ENCODE results near the gene PLA1A. TPM values are rescaled to one million over a fixed set of nuclear protein-coding genes. Genes with fewer than 3 reads are reported as not detected.

The PLA1A gene
- total and polyA plus RNA-seq, 2 of the 4 experiments (the other 2 are of a cell fraction) = not detected

DNA sequence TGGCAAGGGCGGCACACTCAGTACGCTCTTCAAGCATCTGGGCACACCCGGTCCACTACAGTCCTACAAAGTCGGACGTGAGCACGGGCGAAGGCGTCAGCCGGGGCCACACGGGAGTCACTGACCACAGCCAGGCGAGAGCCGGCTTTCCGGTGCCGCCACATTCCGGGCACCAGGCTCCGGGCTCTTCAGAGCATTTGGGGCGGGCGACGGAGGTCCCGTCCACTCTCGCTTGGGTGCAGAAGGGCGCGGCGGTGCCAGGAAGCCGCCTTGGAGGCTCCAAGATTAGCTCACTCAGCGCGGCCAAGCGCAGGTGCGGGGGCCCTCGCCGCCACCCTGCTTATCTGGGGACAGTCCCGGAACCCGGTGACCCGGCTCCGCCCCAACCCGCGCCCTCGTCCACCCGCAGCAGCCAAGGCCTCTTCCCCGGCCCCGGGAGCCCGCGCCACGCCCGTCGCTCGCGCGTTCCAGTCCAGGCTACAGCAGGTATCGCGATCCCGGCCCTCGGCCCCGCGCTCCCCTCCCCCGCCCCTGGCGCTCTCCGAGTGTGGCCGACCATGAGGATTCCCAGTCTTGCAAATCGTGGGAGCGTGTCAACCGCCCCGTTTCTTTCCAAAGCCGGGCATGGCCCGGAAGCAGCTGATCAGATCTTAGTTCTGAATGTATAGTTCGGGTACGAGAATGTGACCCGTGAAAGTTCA lies 18.2 kb upstream of the PLA1A start, which contains the start of gene ADPRH:
ADPRH (plus strand) TSS at position 127 of the 701 bp plus-strand sequence. CDS start 2,678 bp downstream, outside the sequence.
- peak within 1 kb of the TSS; percentile 45; the same call in 1 of the 2 replicates for H3K9ac ChIP-seq (ENCODE audit: low read depth, low read length)
- no peak within 1 kb of the TSS for H3K18ac ChIP-seq (ENCODE audit: low read depth, low read length)
- H3K4me1 ChIP-seq (ENCODE audit: control insufficient read depth, insufficient read depth, low read length) = no peaks in the 10 kb centered on the region
- no peaks in the 10 kb centered on the region; the same call in 1 of the 2 replicates for H3K9me1 ChIP-seq (ENCODE audit: insufficient read depth, low read length)
- in situ Hi-C loops (cut with MboI; ENCODE audit: low sequenced_read_pairs) (loop anchor here (25.0 kb wide), 1 partner anchor 692 kb away; no protein-coding TSS in a partner anchor), intact Hi-C loops (cut with micrococcal nuclease) (no loop called here), dilution Hi-C loops (cut with HindIII; ENCODE audit: low sequenced_read_pairs, unreplicated experiment) (no loop called here)
- TF ChIP-seq RAD21 (IDR thresholded peaks at IDR 0.05; ENCODE audit: low read length) = no peak
- TF ChIP-seq CHD1 (IDR thresholded peaks at IDR 0.05; ENCODE audit: low read depth, low read length) = no peak
- no peak for TF ChIP-seq RCOR1 (IDR thresholded peaks at IDR 0.05; ENCODE audit: insufficient replicate concordance, low read length)
- no peak for TF ChIP-seq CEBPB (IDR thresholded peaks at IDR 0.05; ENCODE audit: low read depth, low read length)
- TF ChIP-seq NFE2L2 (IDR thresholded peaks at IDR 0.05; ENCODE audit: low read depth, low read length) = no peak
- no peak for TF ChIP-seq SMC3 (IDR thresholded peaks at IDR 0.05; ENCODE audit: low read depth, low read length)
- TF ChIP-seq, protein P1, sequence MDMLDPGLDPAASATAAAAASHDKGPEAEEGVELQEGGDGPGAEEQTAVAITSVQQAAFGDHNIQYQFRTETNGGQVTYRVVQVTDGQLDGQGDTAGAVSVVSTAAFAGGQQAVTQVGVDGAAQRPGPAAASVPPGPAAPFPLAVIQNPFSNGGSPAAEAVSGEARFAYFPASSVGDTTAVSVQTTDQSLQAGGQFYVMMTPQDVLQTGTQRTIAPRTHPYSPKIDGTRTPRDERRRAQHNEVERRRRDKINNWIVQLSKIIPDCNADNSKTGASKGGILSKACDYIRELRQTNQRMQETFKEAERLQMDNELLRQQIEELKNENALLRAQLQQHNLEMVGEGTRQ (IDR thresholded peaks at IDR 0.05; ENCODE audit: low read depth, low read length) = no peak
- ChIA-PET POLR2A (ENCODE audit: unreplicated experiment) (no interaction called here), CTCF (no interaction called here)
- no peaks in the 10 kb centered on the region for H3K79me1 ChIP-seq (ENCODE audit: low read depth in 1 of 2, low read length in 2 of 2)
- peak within 1 kb of the TSS; percentile 89 for H2AFZ ChIP-seq (replicated peaks; ENCODE audit: low read length, poor library complexity)
- H4K5ac ChIP-seq (ENCODE audit: low read depth, low read length) = no peak within 1 kb of the TSS; the same call in 1 of the 2 replicates
- H3K4ac ChIP-seq (ENCODE audit: low read depth, low read length) = peak within 1 kb of the TSS; percentile 39; the same call in 1 of the 2 replicates
- peak within 1 kb of the TSS; percentile 56 for H3K23ac ChIP-seq (ENCODE audit: low read depth, low read length)
- peak within 1 kb of the TSS; percentile 39 for H3K4me3 ChIP-seq (ENCODE audit: insufficient read depth, low read depth, low read length)
- peak within 1 kb of the TSS; percentile 74 for H3K4me2 ChIP-seq (ENCODE audit: low read depth, low read length)
- H2AK5ac ChIP-seq (ENCODE audit: low read depth, low read length) = no peak within 1 kb of the TSS
- peak within 1 kb of the TSS; percentile 58 to 83 for H4K8ac ChIP-seq (ENCODE audit: low read depth in 2 of 2, low read length in 2 of 2)
- no peak within 1 kb of the TSS for H2BK20ac ChIP-seq (ENCODE audit: low read depth, low read length)
- H3K56ac ChIP-seq (ENCODE audit: extremely low read depth, insufficient read depth, low read length) = no peak within 1 kb of the TSS
- no peaks in the 10 kb centered on the region for H3K36me3 ChIP-seq (ENCODE audit: control insufficient read depth, insufficient read depth, low read length)
- H2BK120ac ChIP-seq (ENCODE audit: low read depth, low read length) = no peak within 1 kb of the TSS
- 5% methylated on average over 46 of the region's 68 CpGs; no CpG with 5 or more reads in 1 of the 2 experiments for WGBS, 2 experiments (ENCODE audit: extremely low coverage in 2 of 2, insufficient read length in 1 of 2)
- H3K14ac ChIP-seq (replicated peaks; ENCODE audit: low read depth, low read length) = peak within 1 kb of the TSS; percentile 1; the same call in 1 of the 2 replicates
- peak; percentile 88 for ATAC-seq (ENCODE audit: low read depth)
- no peaks in the 10 kb centered on the region for H3K9me3 ChIP-seq (ENCODE audit: control insufficient read depth, insufficient read depth, low read length)
- H4K91ac ChIP-seq (ENCODE audit: insufficient read depth, low read depth, low read length) = no peak within 1 kb of the TSS
- no TSS peak for BruUV-seq (replicated peaks)
- peaks cover 3% of the 10 kb centered on the region for H3K27me3 ChIP-seq (ENCODE audit: control insufficient read depth, insufficient read depth, low read length)
- H2AK9ac ChIP-seq (replicated peaks; ENCODE audit: low read depth, low read length, poor library complexity) = peak within 1 kb of the TSS; percentile 66
- no peaks in the 10 kb centered on the region for H4K20me1 ChIP-seq (ENCODE audit: insufficient read depth, low read length)
- no peak within 1 kb of the TSS for H3K27ac ChIP-seq (ENCODE audit: insufficient read depth, low read length)
- H2BK15ac ChIP-seq (ENCODE audit: low read depth, low read length) = 0 out of 3 replicates have a peak within 1 kb of the TSS, but pooled peaks have one; percentile 40
- H2BK5ac ChIP-seq (ENCODE audit: low read depth, low read length, poor library complexity, severe bottlenecking) = no peak within 1 kb of the TSS
- DNase-seq = peak; percentile 17

Data from IMR-90 (cell line).